Ishikawa (cell line): Measurements from ENCODE around the gene RHBDF2.

Source experiments
- EP300 ChIP-seq: IDR thresholded peaks from 2 replicates; pipeline ENCODE4 v1.6.1; 2012; ENCODE audit warnings: borderline replicate concordance
- MAX ChIP-seq: IDR thresholded peaks from 2 replicates; pipeline ENCODE4 v1.6.1; 2012
- RAD21 ChIP-seq: IDR thresholded peaks from 2 replicates; pipeline ENCODE4 v1.6.1; 2012; ENCODE audit warnings: low read depth
- TEAD4 ChIP-seq: IDR thresholded peaks from 2 replicates; pipeline ENCODE4 v1.6.1; 2012

DNA sequence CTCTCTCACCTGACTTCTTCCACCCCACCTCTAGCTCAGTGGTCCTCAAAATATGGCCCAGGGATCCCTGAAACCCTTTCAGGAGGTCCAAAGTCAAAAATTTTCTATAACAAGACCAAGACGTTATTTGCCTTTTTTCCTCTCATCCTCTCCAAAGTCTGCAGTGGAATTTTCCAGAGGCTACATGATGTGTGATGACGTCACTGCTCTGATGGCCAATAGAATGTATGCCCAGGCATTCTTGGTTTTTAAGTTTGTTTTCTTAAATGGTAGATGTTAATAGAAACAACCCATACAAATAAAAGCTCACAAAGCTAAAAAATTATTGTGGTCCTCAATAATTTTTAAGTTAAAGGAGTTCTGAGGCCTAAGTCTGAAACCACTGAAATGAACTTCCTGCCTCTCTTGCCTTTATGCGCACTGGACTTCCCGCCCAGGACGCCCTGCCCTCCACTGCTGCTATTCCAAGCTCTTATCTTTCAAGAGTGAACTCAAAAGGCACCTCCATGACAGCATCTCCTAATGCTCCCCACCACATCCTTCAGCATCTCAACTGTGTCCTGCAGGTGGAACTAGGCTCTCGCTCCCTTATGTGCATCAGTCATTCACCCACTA lies 61.8 kb downstream of the RHBDF2 start:
- TF ChIP-seq TEAD4 (no peak), RAD21 (no peak), MAX (no peak), EP300 (no peak)
